Panc1 (cell line): ENCODE measurements around the gene MAPRE2. TPM values are rescaled to one million over a fixed set of nuclear protein-coding genes. Genes with fewer than 3 reads are reported as not detected.

Source experiments
- ATAC-seq: fragments of 200-7000 bp; cut with Tn5 transposase; 2 replicates; pipeline ENCODE4 v1.9.1; 2020; ENCODE audit warnings: mild to moderate bottlenecking, moderate library complexity
- BruUV-seq: library from RNA; stranded (reverse); fragments of 400-500 nt; replicated peaks from 2 replicates; lab custom pipeline; 2021; lab: Mats Ljungman, UMichigan
- CTCF ChIA-PET: fragments of 300-600 bp; sonication (Branson Sonifier 250); formaldehyde crosslinking; loops from one replicate; lab custom pipeline; 2022; ENCODE audit warnings: antibody characterized with exemption; lab: Charles Lee
- POLR2A ChIA-PET: fragments of 300-600 bp; sonication (Branson Sonifier 250); formaldehyde crosslinking; loops from one replicate; lab custom pipeline; 2022; ENCODE audit warnings: antibody characterized with exemption; lab: Charles Lee
- DNase-seq: peaks from one replicate; pipeline ENCODE4 v3.0.0-alpha.2; 2010; ENCODE audit warnings: low read depth, low spot score
- H3K27ac ChIP-seq: 2 replicates; pipeline ENCODE4 v1.5.1; 2011; ENCODE audit warnings: mild to moderate bottlenecking, low read length, inconsistent platforms
- H3K27me3 ChIP-seq: fragments of 200-500 bp; sonication (Bioruptor generic); 2 replicates; pipeline ENCODE4 v1.6.0; 2014; ENCODE audit warnings: low read length, inconsistent platforms; ENCODE audit not compliant: control insufficient read depth, insufficient read depth
- H3K36me3 ChIP-seq: fragments of 200-500 bp; sonication (Bioruptor generic); 2 replicates; pipeline ENCODE4 v1.5.1; 2014; ENCODE audit warnings: inconsistent platforms, mild to moderate bottlenecking, low read length, moderate library complexity; ENCODE audit not compliant: control insufficient read depth, insufficient read depth
- H3K4me1 ChIP-seq: 2 replicates; pipeline ENCODE4 v1.5.1; 2011; ENCODE audit warnings: inconsistent platforms, mild to moderate bottlenecking, low read length, moderate library complexity; ENCODE audit not compliant: control insufficient read depth, insufficient read depth
- H3K4me3 ChIP-seq, 2 experiments: 2 replicates each; pipeline ENCODE4 v1.5.1; 2011 to 2012; ENCODE audit warnings: low read depth in 2 of 2, low read length in 2 of 2, mild to moderate bottlenecking in 2 of 2, inconsistent platforms in 1 of 2, moderate library complexity in 1 of 2
- H3K9me3 ChIP-seq: fragments of 200-500 bp; sonication (Bioruptor generic); 2 replicates; pipeline ENCODE4 v1.5.1; 2014; ENCODE audit warnings: low read depth, mild to moderate bottlenecking, inconsistent platforms, low read length, moderate library complexity; ENCODE audit not compliant: control insufficient read depth, insufficient read depth
- CTCF ChIP-seq: fragments of 450-650 bp; IDR thresholded peaks from 2 replicates; pipeline ENCODE4 v1.5.1; 2017; ENCODE audit warnings: mild to moderate bottlenecking
- POLR2AphosphoS5 ChIP-seq: IDR thresholded peaks from 2 replicates; pipeline ENCODE4 v1.6.1; 2012; ENCODE audit warnings: mild to moderate bottlenecking, low read depth, low read length, moderate library complexity
- SIN3A ChIP-seq: IDR thresholded peaks from 2 replicates; pipeline ENCODE4 v1.6.1; 2012; ENCODE audit warnings: low read depth, mild to moderate bottlenecking, low read length, moderate library complexity, borderline replicate concordance; ENCODE audit not compliant: insufficient read depth
- TCF7L2 ChIP-seq: IDR thresholded peaks from 2 replicates; pipeline ENCODE4 v1.6.1; 2011; ENCODE audit warnings: mild to moderate bottlenecking, low read depth, low read length, inconsistent platforms
- in situ Hi-C: cut with HindIII; loops from 2 replicates; pipeline ENCODE4 v1.10.0; 2016; ENCODE audit warnings: low sequenced_read_pairs, low pct_unique_long_range_greater_than_20kb
- intact Hi-C: fragments of 100-400 bp; cut with micrococcal nuclease; formaldehyde crosslinking; loops from one replicate; pipeline ENCODE4 v1.10.0; 2022; ENCODE audit not compliant: unreplicated experiment
- total RNA-seq: library from RNA; stranded (reverse); gene quantifications from one replicate; pipeline ENCODE4 v1.2.1, GENCODE V29; 2021; ENCODE audit not compliant: unreplicated experiment
- TF ChIP-seq, protein P1 (sequence below), 2 experiments: IDR thresholded peaks; 2 replicates each; pipeline ENCODE4 v1.6.1; 2011 to 2012; ENCODE audit warnings: low read depth in 2 of 2, control low read depth in 1 of 2, low read length in 1 of 2, mild to moderate bottlenecking in 1 of 2, moderate library complexity in 1 of 2; ENCODE audit not compliant: insufficient read depth in 1 of 2

Gene MAPRE2
- total RNA-seq, 1 experiment from 2014 or later: 14.1 TPM

GRCh38 chr18:35075132-35075531 is 33.9 kb downstream of the MAPRE2 start:
- DNase-seq: no peak
- H3K4me1 ChIP-seq: no peaks in the 10 kb centered on the region
- BruUV-seq: no TSS peak

DNA sequence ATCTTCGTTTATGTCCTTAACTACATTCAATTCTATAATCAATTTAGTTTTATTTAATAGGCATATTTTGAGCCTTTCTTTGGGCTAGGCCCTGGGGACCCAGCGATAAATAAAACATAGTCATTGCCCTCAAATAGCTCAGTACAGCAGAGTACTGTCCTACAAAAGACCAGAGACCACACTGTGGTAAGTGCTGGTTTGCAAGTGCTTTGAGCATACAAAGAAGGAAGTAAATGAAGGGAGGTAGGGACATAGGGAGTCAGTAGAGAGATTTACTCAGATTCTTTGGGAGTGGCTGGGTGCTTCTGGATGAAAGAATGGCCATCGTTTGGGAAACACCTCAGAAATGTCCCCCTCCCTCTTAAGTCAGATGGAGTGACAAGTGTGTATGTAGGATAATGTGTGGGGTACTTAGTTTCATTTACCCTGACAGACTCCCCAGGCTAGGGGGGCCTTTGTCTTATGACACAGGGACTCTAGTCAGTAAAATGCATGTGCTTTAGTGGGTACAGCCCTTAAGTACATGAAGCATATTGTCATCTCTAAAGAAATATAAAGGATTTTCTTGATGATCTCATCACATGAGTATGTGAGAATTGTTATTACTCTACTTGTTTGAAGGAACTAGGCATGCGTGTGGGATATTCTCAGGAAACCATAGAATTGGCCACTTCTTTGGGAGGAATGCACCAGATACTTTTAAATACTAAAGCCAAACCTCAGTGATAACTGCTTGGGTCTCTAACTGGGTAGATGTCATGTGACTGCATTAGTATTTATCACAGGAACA is 35.1 kb downstream of the MAPRE2 start:
- H3K4me3 ChIP-seq: no peak overlapping the region
- POLR2A ChIA-PET: no interaction called here
- TF ChIP-seq SIN3A (no peak), TCF7L2 (no peak), POLR2AphosphoS5 (no peak), CTCF (no peak)
- TF ChIP-seq, protein P1, sequence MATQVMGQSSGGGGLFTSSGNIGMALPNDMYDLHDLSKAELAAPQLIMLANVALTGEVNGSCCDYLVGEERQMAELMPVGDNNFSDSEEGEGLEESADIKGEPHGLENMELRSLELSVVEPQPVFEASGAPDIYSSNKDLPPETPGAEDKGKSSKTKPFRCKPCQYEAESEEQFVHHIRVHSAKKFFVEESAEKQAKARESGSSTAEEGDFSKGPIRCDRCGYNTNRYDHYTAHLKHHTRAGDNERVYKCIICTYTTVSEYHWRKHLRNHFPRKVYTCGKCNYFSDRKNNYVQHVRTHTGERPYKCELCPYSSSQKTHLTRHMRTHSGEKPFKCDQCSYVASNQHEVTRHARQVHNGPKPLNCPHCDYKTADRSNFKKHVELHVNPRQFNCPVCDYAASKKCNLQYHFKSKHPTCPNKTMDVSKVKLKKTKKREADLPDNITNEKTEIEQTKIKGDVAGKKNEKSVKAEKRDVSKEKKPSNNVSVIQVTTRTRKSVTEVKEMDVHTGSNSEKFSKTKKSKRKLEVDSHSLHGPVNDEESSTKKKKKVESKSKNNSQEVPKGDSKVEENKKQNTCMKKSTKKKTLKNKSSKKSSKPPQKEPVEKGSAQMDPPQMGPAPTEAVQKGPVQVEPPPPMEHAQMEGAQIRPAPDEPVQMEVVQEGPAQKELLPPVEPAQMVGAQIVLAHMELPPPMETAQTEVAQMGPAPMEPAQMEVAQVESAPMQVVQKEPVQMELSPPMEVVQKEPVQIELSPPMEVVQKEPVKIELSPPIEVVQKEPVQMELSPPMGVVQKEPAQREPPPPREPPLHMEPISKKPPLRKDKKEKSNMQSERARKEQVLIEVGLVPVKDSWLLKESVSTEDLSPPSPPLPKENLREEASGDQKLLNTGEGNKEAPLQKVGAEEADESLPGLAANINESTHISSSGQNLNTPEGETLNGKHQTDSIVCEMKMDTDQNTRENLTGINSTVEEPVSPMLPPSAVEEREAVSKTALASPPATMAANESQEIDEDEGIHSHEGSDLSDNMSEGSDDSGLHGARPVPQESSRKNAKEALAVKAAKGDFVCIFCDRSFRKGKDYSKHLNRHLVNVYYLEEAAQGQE (IDR thresholded peaks at IDR 0.05; ENCODE audit: insufficient read depth in 1 of 2, low read depth in 2 of 2, low read length in 1 of 2): no peak
- H3K4me1 ChIP-seq: no peaks in the 10 kb centered on the region
- no peaks in the 10 kb centered on the region for H3K27me3 ChIP-seq
- DNase-seq: no peak
- CTCF ChIA-PET: no interaction called here
- intact Hi-C loops: no loop called here
- in situ Hi-C loops: no loop called here
- BruUV-seq: no TSS peak
- no peaks in the 10 kb centered on the region for H3K9me3 ChIP-seq
- ATAC-seq: no peak
- no peaks in the 10 kb centered on the region; the same call in 1 of the 2 replicates for H3K36me3 ChIP-seq
- H3K27ac ChIP-seq: no peak overlapping the region

More at GRCh38 chr18:35075132-35075531, 33.9 kb downstream of the MAPRE2 start:
- POLR2A ChIA-PET: no interaction called here
- Histone ChIP-seq H3K9me3 (no peaks in the 10 kb centered on the region), H3K27me3 (no peaks in the 10 kb centered on the region), H3K36me3 (no peaks in the 10 kb centered on the region; the same call in 1 of the 2 replicates), H3K27ac (no peak overlapping the region), H3K4me3 (no peak overlapping the region)
- in situ Hi-C loops (no loop called here), intact Hi-C loops (no loop called here)
- TF ChIP-seq, protein P1 (IDR thresholded peaks at IDR 0.05; ENCODE audit: insufficient read depth in 1 of 2, low read depth in 2 of 2, low read length in 1 of 2): no peak
- TF ChIP-seq POLR2AphosphoS5 (no peak), SIN3A (no peak), TCF7L2 (no peak), CTCF (no peak)
- ATAC-seq: no peak
- CTCF ChIA-PET: no interaction called here
